Stimulated activated naive CD8-positive, alpha-beta T cell treated with anti-CD3 and anti-CD28 coated beads, Interleukin-15, Interleukin-2, amounts not matched to agents 100 U/mL and 50 U/mL, for 24 hours (primary cell): ENCODE measurements around the gene LYPLA2.
"Not testable (repeated sequence)": the region's sequence is repeated elsewhere in the genome, so short reads cannot be mapped to it uniquely, and the experiment has no call there.

ENCODE experiments used
- ATAC-seq: fragments of 150-1000 bp; cut with Tn5 transposase; one replicate; pipeline ENCODE4 v1.10.0; 2021
- DNase-seq: peaks from one replicate; pipeline ENCODE4 v3.0.0; 2021

LYPLA2 gene

GRCh38 chr1:23779826-23780371 is 11.0 kb upstream of the LYPLA2 start:
- no peak for DNase-seq

GRCh38 chr1:23783141-23783540 is 7.8 kb upstream of the LYPLA2 start:
- not testable (repeated sequence) for DNase-seq, ATAC-seq

More at GRCh38 chr1:23779826-23780371, 11.0 kb upstream of the LYPLA2 start:
- no peak for ATAC-seq

- no peak for ATAC-seq
- no peak for DNase-seq
Measured at GRCh38 chr1:23784846-23785245, 6.1 kb upstream of the LYPLA2 start.

- no peak for ATAC-seq
- DNase-seq: no peak
Measured at GRCh38 chr1:23787701-23788100, 3.2 kb upstream of the LYPLA2 start.

- DNase-seq: no peak
- ATAC-seq: no peak
Measured at GRCh38 chr1:23788695-23789094, 2.2 kb upstream of the LYPLA2 start.

GRCh38 chr1:23791516-23792047 is 637 bp downstream of the LYPLA2 start:
- no peak for ATAC-seq
- DNase-seq: peak; percentile 40

- no peak for DNase-seq
- no peak for ATAC-seq
Measured at GRCh38 chr1:23792151-23792945, 1.4 kb downstream of the LYPLA2 start.

GRCh38 chr1:23793018-23793781 is 2.3 kb downstream of the LYPLA2 start:
- DNase-seq (peak; percentile 56), ATAC-seq (peak; percentile 12)

GRCh38 chr1:23793861-23794731 is 3.2 kb downstream of the LYPLA2 start:
- DNase-seq (no peak), ATAC-seq (no peak)

GRCh38 chr1:23794732-23795182 is 3.8 kb downstream of the LYPLA2 start:
- not testable (repeated sequence) for ATAC-seq, DNase-seq

GRCh38 chr1:23795676-23796465 is 4.9 kb downstream of the LYPLA2 start:
- ATAC-seq (no peak), DNase-seq (no peak)

GRCh38 chr1:23796466-23797271 is 5.7 kb downstream of the LYPLA2 start:
- no peak for DNase-seq
- ATAC-seq: no peak

- DNase-seq: no peak
- no peak for ATAC-seq
Measured at GRCh38 chr1:23797478-23798448, 6.8 kb downstream of the LYPLA2 start.

- ATAC-seq: no peak
- peak; percentile 32 for DNase-seq
Measured at GRCh38 chr1:23798662-23799142, 7.8 kb downstream of the LYPLA2 start.

- DNase-seq: no peak
- no peak for ATAC-seq
Measured at GRCh38 chr1:23799255-23799569, 8.3 kb downstream of the LYPLA2 start.

- ATAC-seq (peak; percentile 17), DNase-seq (peak; percentile 56)
Measured at GRCh38 chr1:23799570-23800399, 8.8 kb downstream of the LYPLA2 start.

GRCh38 chr1:23800400-23801337 is 9.7 kb downstream of the LYPLA2 start, which contains the start of gene GALE:
TSS of gene GALE (minus strand) at chr1:23800754. CDS start at chr1:23799007, 1,747 bp downstream.
- ATAC-seq: peak; percentile 90
- DNase-seq: peak; percentile 97
